ENCODE results near the gene TRPM8.

Gene TRPM8

DNA sequence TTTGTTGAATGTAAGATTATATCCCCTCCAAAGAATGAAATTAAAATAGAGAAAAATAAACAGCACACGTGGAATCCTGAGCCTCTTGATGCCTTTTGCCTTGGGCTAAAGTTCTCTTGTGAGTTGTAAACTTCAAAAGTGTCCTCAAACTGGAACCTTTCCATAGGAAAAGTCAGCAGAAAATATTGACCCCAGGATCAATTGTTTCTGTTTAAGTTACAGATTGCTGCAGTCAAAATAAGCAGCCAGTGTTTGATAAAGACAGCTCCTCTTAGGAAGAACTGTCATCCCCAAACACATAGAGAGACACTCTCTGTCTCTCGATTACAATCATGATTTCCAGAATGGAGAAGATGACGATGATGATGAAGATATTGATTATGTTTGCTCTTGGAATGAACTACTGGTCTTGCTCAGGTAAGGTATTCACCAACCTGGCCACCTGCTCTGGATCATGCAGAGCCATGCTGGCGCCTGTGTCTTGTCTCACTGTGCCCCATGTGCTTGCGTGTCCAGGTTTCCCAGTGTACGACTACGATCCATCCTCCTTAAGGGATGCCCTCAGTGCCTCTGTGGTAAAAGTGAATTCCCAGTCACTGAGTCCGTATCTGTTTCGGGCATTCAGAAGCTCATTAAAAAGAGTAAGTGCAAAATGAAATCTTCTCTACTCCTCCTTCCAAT lies 133.4 kb downstream of the TRPM8 start, which contains the start of gene SPP2:
Gene SPP2, plus strand, starts transcription at position 248 of the 681 bp plus-strand sequence. Its CDS starts 85 bp downstream, at position 333.
- DNase-seq = no peak

GRCh38 chr2:234051374-234052070 lies 134.3 kb downstream of the TRPM8 start:
- no peak for DNase-seq

DNA sequence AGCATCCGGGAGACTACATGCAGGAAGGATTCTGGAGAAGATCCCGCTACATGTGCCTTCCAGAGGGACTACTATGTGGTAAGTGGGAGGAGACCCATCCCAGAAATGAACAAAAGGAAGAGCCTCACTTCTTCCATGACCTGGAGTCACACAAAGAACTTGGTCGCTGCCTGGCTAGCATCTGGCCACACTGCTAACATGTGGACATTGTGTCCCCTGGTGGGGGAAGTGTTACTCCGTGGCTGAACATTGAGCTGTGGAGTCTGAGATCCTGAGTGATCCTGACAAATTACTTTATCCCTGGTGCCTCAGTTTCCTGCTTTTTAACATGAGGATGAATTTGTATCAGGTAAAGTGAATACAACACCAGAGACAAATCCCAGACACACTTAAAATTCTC lies 141.7 kb downstream of the TRPM8 start:
- DNase-seq = no peak

- no peak for DNase-seq
These were observed 143.1 kb downstream of the TRPM8 start for GRCh38 chr2:234060236-234060635.

- no peak for DNase-seq
These were observed 144.6 kb downstream of the TRPM8 start for GRCh38 chr2:234061624-234062257.

DNA sequence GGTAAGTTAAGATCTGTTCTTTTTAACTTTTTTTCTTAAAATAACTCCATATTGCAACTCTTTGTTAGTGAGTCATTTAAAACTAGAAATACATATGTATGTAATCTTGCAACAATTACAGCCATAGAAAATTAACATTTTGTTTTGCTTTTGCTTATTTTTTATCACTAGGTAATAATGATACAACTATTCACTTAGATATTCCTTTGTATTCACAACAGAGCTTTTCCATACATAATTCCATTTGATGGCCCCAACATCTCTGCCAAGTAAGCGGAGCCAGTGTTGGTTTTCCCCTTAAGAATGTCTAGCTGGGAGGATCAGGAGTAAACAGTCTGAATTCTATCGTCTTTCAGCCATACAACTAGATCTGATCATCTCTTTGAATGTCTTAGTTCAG lies 149.4 kb downstream of the TRPM8 start:
- no peak for DNase-seq

Measured in hippocampal formation (tissue), 2 donors.